ENCODE measurements around the gene BRSK1. TPM values are rescaled to one million over a fixed set of nuclear protein-coding genes. Genes with fewer than 3 reads are reported as not detected.

BRSK1 gene
- total and polyA plus RNA-seq, 10 of the 15 experiments (the other 5 are each of a cell fraction or from before 2014, with no cell fraction given) = 0.03 to 0.76 (median 0.25) TPM; not detected in 4

GRCh38 chr19:55257461-55258420 lies 26.1 kb upstream of the BRSK1 start (continued):
- TF ChIP-seq NKRF (conservative IDR thresholded peaks at IDR 0.05) (0 out of 2 replicates have a peak, but pooled peaks have one; percentile 45), LARP7 (IDR thresholded peaks at IDR 0.05) (no peak), KDM1A (IDR thresholded peaks at IDR 0.05; ENCODE audit: borderline replicate concordance) (no peak), ZBTB40 (IDR thresholded peaks at IDR 0.05; ENCODE audit: borderline replicate concordance) (no peak), KLF5 (IDR thresholded peaks at IDR 0.05; ENCODE audit: partially characterized antibody) (no peak), MAX (IDR thresholded peaks at IDR 0.05; ENCODE audit: low read depth, low read length) (no peak; the same call in 1 of the 2 replicates), CBFB (IDR thresholded peaks at IDR 0.05; ENCODE audit: low read depth) (no peak), BCL11A (IDR thresholded peaks at IDR 0.05; ENCODE audit: low read depth, low read length) (no peak), BRCA1 (IDR thresholded peaks at IDR 0.05; ENCODE audit: low read depth, low read length) (no peak), TCF7 (IDR thresholded peaks at IDR 0.05; ENCODE audit: borderline replicate concordance) (no peak), RUNX3 (IDR thresholded peaks at IDR 0.05; ENCODE audit: low read length) (no peak), MEF2A (IDR thresholded peaks at IDR 0.05; ENCODE audit: insufficient read depth, low read depth, low read length) (no peak), GABPA (IDR thresholded peaks at IDR 0.05; ENCODE audit: low read depth) (no peak), BHLHE40 (IDR thresholded peaks at IDR 0.05; ENCODE audit: borderline replicate concordance in 1 of 2, low read depth in 2 of 2, low read length in 1 of 2) (peak; percentile 85 to 88), ZBTB11 (CRISPR knock-in tag; IDR thresholded peaks at IDR 0.05) (no peak), RCOR1 (conservative IDR thresholded peaks at IDR 0.05; ENCODE audit: low read depth, low read length) (no peak), SMC3 (IDR thresholded peaks at IDR 0.05; ENCODE audit: borderline replicate concordance, low read length) (no peak), TCF3 (IDR thresholded peaks at IDR 0.05; ENCODE audit: borderline replicate concordance, insufficient read depth, low read depth, low read length) (no peak)
